ENCODE data around the gene GALNT16. TPM values are rescaled to one million over a fixed set of nuclear protein-coding genes. Genes with fewer than 3 reads are reported as not detected.

The GALNT16 gene
- total RNA-seq, 1 donor from 2014 or later = 4.1 TPM

DNA sequence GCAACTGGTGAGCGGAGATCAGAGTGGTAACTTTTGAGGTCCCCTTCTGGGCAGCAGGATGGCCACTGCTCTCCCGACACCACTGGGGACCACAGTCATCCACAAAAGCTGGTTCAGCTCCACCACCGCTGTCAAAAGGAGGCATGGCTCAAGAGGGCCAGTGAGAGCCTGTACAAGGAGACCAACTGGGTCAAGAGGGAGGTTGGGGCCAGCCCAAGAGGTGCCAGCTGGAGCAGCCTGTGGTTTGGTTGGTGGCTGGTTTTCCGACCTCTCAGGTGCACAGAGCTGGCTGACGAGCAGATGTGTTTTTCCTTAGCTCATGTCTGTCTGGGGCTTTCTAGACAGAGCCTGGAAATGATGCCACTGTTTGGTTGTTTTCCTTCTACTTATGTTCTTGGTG, 78.0 kb downstream of the GALNT16 start:
- DNase-seq (ENCODE audit: low spot score) = no peak

DNA sequence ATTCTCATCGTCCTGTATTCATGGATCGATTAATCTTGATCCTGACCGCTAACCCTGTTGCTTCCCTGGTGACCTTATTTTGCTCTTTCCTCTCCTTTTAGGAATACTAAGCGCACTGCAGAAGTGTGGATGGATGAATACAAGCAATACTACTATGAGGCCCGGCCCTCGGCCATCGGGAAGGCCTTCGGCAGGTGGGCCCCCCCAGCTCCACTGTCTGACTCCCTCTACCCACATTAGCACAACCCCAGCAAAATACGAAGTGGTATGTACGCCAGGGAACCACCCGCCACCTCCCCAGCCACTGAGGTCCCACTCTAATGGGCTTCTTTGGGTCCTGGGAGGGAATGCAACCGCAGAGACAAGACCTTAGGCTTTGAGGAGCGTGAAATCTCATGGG, 79.5 kb downstream of the GALNT16 start:
- no peak for DNase-seq (ENCODE audit: low spot score)

DNA sequence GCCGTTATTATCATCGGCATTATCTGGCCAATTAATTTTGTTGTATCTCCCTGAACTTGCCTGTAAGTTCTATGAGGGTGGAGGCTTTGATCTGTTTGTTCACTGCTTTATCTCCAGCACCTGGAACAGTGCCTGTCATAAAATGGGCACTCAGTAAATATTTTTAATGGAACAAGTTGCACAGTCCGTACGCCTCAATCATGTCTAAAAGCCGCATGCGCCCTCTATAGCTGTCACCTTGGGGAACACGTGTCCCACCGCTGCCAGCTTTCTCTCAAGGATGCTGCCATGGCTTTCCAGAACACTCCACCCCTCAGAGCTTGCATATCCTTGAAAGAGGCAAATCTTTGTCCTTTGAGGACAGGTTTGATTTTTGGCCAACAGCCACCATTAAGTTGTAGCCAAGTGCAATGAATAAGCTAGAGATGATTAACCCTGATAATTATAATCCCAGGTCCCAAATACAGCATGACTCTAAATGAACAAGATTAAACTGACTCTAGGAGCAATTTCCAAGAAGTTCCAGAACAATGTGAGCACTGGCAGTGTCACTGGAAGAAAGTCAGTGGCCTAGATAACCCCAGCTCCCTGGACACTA, 83.1 kb downstream of the GALNT16 start:
- peak; percentile 81 for DNase-seq (ENCODE audit: low spot score)

DNA sequence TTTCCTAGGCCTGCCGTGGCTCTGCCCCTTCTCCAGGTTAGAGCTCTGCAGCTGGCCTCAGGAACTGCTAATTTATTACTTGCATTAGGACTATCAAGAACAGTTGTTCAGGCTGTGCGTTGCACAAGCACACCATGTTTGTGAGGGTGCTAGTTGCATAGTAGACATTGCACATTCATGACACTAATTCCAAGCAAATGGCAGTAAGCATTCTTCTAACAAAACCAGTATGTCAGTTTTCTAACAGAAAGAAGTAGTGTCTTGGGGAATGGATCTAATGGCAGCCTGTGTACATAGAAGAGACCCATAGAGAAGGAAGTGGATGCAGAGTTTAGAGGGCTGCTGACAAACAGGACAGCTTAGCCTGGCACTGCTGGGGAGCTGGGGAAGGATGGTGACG, 84.2 kb downstream of the GALNT16 start:
- DNase-seq (ENCODE audit: low spot score) = no peak

DNA sequence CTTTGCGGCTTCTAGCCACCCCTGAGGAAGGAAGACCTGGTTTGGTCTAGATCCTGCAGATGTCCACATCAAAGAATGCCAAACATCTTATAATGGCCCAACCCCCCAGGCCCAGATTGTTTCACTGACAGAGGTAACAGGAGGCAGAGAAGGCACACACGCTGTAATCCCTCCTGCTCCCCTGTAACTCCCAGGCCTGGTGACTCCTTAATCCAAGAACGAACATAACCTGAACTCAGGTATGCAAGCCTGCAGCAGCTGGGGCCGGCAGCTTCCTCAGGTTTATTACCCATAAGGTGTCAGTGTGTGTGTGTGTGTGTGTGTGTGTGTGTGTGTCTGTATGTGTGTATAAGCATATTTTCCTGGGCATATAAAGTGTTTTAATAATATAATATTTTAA, 85.4 kb downstream of the GALNT16 start:
- no peak for DNase-seq (ENCODE audit: low spot score)

DNA sequence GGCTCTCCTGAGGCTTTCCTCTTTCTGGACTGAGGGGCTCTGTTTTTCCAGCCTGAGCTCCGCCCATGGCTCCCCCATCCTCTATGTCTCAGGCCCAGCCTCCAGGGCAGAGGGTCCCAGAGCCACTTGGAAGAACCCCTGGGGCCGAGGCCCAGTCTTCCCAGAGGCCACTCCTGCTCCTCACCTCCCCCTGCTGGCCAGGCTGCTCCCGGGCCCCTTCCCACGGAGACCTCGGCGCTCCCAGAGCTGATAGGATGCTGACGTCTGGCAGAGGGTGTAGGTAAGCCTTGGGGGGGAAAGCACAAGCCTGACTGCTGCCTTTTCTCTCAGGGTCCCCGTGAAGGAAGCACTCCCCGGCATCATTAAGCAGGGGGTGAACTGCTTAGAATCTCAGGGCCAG, 86.8 kb downstream of the GALNT16 start:
- DNase-seq (ENCODE audit: low spot score) = peak; percentile 13

DNA sequence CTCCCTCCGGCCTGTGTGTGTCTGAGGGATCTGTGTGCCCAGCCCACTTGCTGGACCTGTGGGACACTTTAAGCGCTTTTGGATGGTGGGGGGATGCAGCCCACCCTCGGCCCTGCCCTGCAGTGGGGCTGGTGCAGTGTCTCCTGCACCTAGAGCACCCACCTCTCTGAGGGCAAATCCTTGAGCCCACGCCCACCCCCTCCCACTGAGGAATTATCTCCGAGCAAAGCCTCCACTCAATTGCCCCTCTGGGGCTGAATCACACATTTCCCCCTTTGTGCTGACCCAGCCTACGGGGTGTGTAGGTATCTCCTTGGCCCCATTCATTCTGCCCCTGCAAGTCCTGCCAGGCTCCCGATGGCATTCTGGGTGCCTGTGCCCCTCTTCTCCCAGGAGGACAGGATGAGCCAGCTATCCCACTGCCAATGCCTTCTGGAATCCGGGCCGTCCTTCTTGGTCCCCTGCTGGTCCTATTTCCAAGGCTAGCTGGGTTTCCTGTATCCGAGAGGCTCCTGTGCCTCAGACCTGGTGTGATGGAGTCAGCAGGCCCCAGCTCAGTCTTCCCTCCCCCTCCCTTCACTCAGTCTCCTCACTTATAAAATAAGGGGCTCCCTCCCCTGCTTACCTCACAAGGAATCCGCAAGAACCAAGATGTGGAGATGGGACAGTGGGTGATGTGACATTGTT, 89.3 kb downstream of the GALNT16 start:
- no peak for DNase-seq (ENCODE audit: low spot score)

DNA sequence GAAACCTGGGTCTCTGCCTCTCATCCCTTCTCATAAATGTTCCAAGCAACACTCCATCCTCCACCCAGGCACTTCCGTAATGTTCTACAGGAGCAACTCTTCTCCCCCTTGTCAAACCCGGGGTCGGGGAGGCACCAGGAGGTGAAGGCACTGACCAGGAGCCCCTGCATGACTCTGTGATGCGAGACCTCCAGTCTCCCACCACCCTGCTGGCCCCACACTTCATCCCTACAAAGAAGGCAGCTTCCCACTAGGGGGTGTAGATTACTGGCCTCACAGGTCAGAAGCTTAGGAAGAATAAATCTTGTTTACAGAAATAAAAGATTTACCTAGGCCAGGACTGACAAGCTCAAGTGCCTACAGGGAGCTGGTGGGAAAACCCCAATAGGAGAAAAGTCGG, 90.9 kb downstream of the GALNT16 start:
- no peak for DNase-seq (ENCODE audit: low spot score)

DNA sequence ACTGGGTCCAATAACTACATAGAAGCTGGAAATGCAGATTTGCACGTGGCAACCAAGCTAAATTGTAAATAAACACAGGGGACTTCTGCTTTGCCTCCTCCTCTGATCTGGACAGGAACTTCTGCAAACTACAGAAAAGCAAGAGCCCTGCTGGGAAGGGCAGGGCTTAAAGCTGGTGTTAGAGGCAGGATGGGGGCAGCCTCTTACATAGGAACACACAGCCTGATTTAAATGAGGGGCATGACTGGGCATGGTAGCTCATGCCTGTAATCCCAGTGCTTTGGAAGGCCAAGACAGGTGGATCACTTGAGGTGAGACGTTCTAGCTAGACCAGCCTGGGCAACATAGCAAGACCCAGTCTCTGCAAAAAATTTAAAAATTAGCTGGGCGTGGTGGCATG, 91.4 kb downstream of the GALNT16 start:
- DNase-seq (ENCODE audit: low spot score) = no peak

DNA sequence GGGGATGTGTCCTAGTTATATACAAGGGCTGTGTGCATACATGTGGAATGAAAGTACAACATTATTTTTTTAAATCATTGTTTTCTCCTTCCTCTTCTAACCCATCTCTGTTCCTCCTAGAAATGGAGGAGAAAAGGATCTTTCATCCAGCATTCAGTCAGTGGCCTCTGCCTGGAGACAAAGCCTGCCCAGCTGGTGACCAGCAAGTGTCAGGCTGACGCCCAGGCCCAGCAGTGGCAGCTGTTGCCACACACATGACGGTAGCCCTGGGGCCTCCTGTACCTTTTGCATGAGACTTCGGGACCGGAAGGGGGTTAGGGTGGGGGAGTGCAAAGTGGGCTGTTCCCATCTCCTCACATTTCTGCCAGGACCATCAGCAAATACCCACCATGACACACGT, 92.0 kb downstream of the GALNT16 start:
- no peak for DNase-seq (ENCODE audit: low spot score)

DNA sequence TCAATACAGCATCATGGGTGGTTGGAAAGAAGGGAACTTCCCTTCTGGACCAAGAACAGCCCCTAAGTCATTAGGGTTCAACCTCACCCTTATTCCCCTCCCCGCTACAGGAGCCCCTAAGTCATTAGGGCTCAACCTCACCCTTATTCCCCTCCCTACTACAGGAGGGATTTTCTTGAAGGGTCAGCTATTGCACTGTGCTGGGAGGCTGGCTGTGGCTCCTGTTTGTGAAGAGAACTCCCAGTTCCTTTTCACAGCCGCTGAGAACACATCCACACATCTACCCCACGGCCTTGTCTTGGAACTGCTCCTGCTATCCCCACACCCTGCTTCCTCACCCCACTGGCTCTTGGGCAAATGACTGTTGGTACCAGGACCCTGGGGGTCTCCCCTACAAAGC, 93.2 kb downstream of the GALNT16 start:
- DNase-seq (ENCODE audit: low spot score) = no peak

DNA sequence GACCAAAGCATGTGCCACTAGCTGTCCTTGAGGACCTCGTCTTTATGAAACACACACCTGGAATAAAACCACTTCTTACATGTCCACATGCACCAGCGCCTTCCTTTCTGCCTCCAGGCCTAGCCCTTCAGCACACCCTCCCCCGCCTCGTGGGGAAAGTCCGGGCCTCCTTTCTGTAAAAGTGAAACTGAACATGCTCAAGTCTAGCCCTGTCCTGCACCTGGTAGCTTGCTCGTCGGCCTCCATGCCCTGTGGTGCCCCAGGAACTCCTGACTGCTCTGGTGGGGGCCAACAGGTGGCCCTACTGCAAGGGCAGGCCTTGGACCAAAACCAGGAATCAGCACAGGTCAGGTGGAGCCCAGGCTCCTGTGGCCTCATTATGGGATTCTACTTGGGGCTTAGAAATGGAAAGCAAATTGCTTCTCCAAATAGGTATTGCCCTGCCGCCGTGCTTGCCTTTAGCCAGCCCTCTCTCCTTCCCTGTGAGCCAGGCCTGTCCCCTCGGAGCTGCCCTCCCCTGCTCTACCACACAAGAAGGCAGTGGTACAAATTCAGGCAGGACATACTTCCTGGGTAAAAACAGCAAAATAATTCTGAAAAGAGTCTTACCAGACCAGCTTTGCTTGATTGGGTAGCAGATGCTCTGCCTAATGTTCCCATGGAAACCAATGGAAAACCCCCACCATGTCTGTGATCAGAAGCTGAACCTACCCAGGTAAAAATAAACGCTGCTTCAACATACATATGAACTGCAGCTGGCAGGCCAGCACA, 94.6 kb downstream of the GALNT16 start:
- DNase-seq (ENCODE audit: low spot score) = no peak

DNA sequence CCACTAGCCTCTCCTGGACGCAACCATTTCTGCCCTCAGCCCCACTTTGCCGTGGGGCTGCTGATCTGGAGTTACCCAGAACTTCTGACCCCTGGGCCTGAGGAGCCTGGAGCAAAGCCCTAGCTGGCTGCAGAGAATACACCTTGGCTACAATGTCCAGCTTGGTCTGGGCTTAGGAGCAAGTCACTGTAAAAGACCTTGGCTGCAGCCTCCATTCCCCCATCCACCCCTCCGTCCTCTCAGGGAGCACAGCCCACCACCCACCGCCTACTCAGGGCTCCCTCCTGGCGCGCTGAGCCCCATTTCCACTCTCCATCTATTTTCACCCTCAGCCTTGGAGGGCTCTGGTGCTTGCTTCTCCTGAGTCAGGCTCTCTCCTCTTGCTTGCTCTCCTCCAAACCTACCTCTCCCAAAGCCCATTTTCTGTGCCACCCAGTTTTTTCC, 95.2 kb downstream of the GALNT16 start:
- no peak for DNase-seq (ENCODE audit: low spot score)

DNA sequence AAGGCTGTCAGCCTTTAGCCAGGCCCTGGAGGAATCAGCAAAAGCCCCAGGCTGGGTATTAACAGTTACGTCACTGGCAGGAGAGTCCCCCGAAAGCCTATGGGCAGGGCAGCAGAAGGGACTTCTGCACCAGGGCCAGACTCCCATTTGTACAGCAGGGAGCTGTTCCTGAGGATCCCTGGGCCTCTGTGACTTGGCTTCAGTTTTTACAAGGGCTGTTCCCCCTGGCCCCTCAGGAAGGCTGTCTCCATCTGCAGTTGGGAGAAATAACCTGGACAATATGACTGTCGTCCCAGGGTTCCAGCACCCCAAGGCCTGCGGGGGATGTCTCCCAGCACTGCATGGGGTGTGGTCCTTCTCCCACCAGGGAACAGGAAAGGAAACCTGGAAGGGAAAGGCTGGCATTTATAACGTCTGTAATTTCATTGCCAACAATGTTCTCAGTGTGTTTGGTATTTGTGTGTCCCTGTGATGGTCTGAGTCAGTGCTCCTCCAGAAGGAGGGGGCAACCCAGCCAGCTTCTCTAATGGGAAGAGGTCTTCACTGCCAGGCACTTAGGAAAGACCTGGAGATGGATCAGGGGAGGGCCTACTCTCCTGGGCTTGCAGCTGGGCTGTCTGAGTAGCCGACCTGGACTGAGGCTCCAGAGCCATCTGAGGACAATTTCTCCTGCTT, 95.8 kb downstream of the GALNT16 start:
- no peak for DNase-seq (ENCODE audit: low spot score)

DNA sequence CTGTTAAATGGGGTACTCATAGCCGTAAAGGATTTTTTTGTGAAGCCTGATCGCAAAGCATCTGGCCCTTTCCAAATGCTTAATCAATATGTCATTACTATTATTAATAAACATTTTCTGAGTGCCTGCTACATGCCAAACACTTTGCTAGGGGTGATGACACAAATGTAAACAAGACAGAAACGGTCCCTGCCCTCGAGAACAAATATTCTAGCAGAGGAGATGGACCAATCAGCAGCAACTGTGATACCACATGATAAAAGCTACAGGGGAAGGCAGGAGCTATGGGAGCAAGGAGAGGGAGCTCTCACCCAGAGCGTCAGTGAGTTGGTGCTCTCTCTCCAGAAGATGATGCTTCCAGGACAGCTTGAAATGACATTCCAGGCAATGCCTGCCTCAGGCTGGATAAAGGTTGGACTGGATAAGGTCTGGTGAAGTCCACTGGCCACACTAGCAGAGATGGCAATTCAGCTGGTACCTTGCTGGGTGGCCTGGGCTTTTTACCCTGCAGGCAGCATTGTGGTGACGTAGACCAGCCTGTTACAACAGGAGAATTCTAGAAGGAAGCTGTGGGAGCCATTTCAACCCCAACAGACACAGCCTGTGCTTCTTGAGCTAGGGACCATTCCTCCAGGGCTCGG, 97.1 kb downstream of the GALNT16 start:
- no peak for DNase-seq (ENCODE audit: low spot score)

DNA sequence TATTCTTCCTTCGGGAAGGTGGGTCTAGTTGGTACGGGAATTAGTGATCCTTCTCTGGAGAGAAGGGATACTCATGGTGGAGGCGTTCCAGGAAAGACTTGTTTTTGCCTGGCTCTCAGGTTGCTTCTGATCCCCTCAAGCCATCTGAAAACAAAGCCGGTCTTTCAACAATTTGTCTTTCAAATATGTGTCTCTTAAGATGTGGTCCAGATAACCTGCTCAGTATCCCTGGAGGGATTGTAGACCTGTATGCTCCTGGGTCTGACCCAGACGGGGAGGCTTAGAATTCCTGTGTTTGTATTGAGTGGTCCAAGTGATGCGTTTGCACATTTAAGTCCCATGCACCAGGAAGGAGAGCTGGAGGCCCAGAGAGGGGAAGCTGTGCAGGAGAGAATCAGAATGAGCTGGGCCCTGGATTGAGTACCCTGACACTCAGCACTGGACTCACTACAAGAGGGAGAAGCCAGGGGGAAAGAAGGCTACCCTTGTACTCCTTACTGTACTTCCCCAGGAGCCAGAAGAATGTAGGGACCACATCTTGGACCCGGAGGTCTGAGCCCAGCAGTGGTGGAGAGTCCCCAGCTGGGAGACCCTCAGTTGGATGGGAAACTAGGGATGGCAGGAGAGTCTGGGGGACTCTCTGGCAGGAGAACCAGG, 97.7 kb downstream of the GALNT16 start:
- no peak for DNase-seq (ENCODE audit: low spot score)

DNA sequence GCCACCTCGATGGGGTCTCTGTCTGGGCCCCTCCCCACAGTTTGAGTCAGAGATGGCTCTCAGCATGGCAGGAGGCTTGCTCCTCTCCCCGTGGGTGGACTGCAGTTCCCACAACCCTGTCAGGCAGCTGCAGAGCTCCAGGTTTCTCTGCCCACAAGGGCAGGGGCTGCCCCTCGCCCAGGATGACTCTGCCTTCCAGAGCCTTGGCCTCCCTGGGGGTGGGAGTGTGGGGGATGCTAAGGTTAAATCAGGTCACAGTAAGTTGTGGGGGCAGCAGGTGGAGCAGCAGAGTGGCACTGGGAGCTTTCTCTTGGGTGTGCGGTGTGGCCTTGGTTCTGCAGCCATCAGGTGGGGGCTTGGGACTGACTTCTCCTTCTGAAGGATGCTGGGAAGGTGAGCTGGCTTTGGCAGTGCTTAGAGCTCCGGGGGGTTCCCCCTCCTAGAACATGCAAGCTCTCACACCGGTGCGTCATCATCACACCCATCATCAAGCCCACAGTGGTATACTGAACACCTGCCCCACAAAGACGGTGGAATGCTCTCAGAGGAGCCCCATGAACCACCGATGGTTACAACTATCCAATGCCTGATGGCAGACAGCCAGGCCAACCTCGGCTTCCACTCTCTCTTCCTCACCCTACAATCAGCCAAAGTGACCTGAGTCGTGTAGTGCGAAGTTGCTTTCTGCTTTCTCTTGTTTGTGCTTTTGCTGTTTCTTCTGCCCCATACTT, 98.4 kb downstream of the GALNT16 start:
- no peak for DNase-seq (ENCODE audit: low spot score)

DNA sequence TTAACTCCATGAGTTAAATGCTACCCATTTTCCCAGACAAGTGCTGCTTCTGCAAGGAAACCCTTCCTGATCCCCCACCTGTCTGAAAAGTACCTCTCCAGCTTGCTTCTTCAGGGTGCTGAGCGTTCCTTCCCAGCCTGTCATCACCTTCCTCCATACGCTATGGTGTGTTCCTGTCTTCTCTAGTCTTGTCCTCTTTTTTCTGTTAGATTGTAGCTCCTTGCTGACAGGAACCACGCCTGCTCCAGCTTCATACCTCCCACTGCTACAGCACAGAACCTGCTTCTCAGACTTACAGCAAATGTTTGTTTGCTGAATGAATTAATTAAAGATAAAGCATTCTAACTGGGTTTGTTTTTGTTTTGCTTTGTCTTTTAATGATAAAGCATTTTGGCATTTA, 99.0 kb downstream of the GALNT16 start:
- DNase-seq (ENCODE audit: low spot score) = no peak

DNA sequence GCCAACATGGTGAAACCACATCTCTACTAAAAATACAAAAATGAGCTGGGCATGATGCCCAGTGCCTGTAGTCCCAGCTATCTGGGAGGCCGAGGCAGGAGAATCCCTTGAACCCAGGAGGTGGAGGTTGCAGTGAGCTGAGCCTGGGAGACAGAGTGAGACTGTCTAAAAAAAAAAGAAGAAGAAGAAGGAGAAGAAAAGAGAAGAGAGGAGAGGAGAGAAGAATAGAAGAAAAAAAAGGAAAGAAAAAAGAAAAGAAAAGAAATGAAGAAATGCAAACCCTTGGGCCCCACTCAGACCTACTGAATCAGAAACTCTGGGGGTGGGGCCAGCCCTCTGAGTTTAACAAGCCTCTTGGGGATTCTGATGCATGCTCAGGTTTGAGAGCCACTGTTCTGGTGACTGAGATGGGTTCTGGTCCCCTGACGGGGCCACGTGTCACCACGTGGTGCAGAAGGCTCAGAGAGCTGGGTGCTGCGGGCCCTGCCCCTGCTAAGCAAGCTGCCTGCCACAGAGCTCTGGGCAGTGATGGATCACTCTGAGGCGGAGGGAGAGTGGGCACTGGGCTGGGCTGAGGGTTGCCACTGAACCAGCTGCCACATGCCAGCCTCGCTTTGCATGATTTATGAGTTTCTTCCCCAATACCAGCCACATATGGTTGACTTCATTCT, 100.6 kb downstream of the GALNT16 start:
- DNase-seq (ENCODE audit: low spot score) = no peak

DNA sequence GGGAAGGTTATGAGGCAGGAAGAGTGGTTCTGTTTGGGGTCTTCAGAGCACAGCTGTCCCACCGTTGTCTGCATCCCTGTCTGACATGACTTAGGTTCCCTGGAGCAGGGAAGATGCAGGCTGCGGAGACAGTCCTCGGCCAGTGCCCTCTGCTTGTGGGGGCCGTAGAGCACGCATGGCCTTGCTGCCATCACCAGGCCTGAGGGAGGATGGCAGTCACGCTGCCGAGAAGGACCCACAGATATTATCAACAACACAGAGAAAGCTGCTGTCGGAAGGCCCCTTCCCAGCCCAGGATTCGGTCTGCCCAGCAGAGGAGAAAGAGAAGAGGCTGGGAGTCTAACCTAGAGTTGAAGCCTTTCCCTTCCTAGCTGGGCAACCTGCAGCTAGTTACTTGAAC, 103.1 kb downstream of the GALNT16 start:
- DNase-seq (ENCODE audit: low spot score) = peak; percentile 23

Measured in mucosa of gallbladder (tissue), 1 donor.